ENCODE results near the gene TMOD1. TPM values are rescaled to one million over a fixed set of nuclear protein-coding genes. Genes with fewer than 3 reads are reported as not detected.

The TMOD1 gene
- total RNA-seq, 1 experiment from 2014 or later: 1.0 TPM

GRCh38 chr9:97505845-97506244 is 4.4 kb downstream of the TMOD1 start:
- Mint-ChIP-seq H3K27ac (no peak overlapping the region), H3K9me3 (no peaks in the 10 kb centered on the region), H3K27me3 (ENCODE audit: low read depth) (peaks cover 4% of the 10 kb centered on the region), H3K4me1 (peaks cover 19% of the 10 kb centered on the region), H3K36me3 (no peaks in the 10 kb centered on the region), H3K4me3 (no peak overlapping the region)
- POLR2A ChIA-PET: no interaction called here
- ATAC-seq (no peak), DNase-seq (ENCODE audit: low spot score) (no peak)
- no peak for TF ChIP-seq ZNF532 (CRISPR knock-in tag; IDR thresholded peaks at IDR 0.05; ENCODE audit: borderline replicate concordance)
- no peak for TF ChIP-seq USF1 (CRISPR knock-in tag; IDR thresholded peaks at IDR 0.05)
- TF ChIP-seq TP53 (CRISPR knock-in tag; IDR thresholded peaks at IDR 0.05): no peak
- no peak for TF ChIP-seq PRRX2 (CRISPR knock-in tag; IDR thresholded peaks at IDR 0.05)
- TF ChIP-seq OVOL2 (CRISPR knock-in tag; IDR thresholded peaks at IDR 0.05; ENCODE audit: borderline replicate concordance): no peak
- no peak for TF ChIP-seq ERG (CRISPR knock-in tag; IDR thresholded peaks at IDR 0.05)
- no peak for TF ChIP-seq MXD4 (CRISPR knock-in tag; IDR thresholded peaks at IDR 0.05; ENCODE audit: borderline replicate concordance)
- no peak for TF ChIP-seq SP1 (CRISPR knock-in tag; conservative IDR thresholded peaks at IDR 0.05)
- no peak for TF ChIP-seq MAX (CRISPR knock-in tag; IDR thresholded peaks at IDR 0.05)
- CTCF ChIA-PET: interaction anchor here (0.9 to 2.0 kb wide), 2 partner anchors 93 to 184 kb away, joined by 3 to 9 read pairs; no protein-coding TSS in a partner anchor

- Mint-ChIP-seq H3K27ac (no peak overlapping the region), H3K27me3 (ENCODE audit: low read depth) (no peaks in the 10 kb centered on the region), H3K9me3 (no peaks in the 10 kb centered on the region), H3K4me3 (no peak overlapping the region), H3K36me3 (no peaks in the 10 kb centered on the region), H3K4me1 (peaks cover 16% of the 10 kb centered on the region)
- DNase-seq (ENCODE audit: low spot score) (no peak), ATAC-seq (no peak)
- ChIA-PET CTCF (interaction anchor here (0.9 to 2.0 kb wide), 2 partner anchors 92 to 185 kb away, joined by 3 to 9 read pairs; no protein-coding TSS in a partner anchor), POLR2A (no interaction called here)
- no peak for TF ChIP-seq NFE2L1 (CRISPR knock-in tag; IDR thresholded peaks at IDR 0.05)
These were observed 4.8 kb downstream of the TMOD1 start for GRCh38 chr9:97506306-97506705.

GRCh38 chr9:97506787-97507186 is 5.3 kb downstream of the TMOD1 start:
- ChIA-PET CTCF (interaction anchor here (2.0 kb wide), 1 partner anchor 92 kb away, joined by 9 read pairs; no protein-coding TSS in a partner anchor), POLR2A (no interaction called here)
- DNase-seq (ENCODE audit: low spot score) (no peak), ATAC-seq (no peak)
- no peak overlapping the region for H3K4me3 Mint-ChIP-seq
- H3K9me3 Mint-ChIP-seq: no peaks in the 10 kb centered on the region
- H3K36me3 Mint-ChIP-seq: no peaks in the 10 kb centered on the region
- TF ChIP-seq ATF2 (CRISPR knock-in tag; IDR thresholded peaks at IDR 0.05; ENCODE audit: borderline replicate concordance, low read depth): no peak
- TF ChIP-seq ZNF121 (CRISPR knock-in tag; IDR thresholded peaks at IDR 0.05): no peak
- H3K27me3 Mint-ChIP-seq (ENCODE audit: low read depth): no peaks in the 10 kb centered on the region
- H3K4me1 Mint-ChIP-seq: peaks cover 16% of the 10 kb centered on the region
- no peak overlapping the region for H3K27ac Mint-ChIP-seq

All from WTC11 (cell line).